Neuronal stem cell (in vitro differentiated cells): ENCODE measurements around the gene SELENOP.

Source experiments
- DNase-seq: peaks from one replicate; pipeline ENCODE4 v3.0.0-alpha.2; 2013; ENCODE audit warnings: low spot score
- H2AFZ ChIP-seq: one replicate; pipeline ENCODE4 v1.6.1; 2013; ENCODE audit warnings: mild to moderate bottlenecking, low read length, inconsistent platforms
- H2AK5ac ChIP-seq: 2 replicates; pipeline ENCODE4 v1.6.1; 2013; ENCODE audit warnings: low read depth, mild to moderate bottlenecking, inconsistent platforms, low read length, moderate library complexity, mixed read lengths
- H2BK120ac ChIP-seq: 2 replicates; pipeline ENCODE4 v1.6.1; 2013; ENCODE audit warnings: low read depth, mild to moderate bottlenecking, inconsistent platforms, low read length, moderate library complexity, mixed read lengths
- H2BK12ac ChIP-seq: one replicate; pipeline ENCODE4 v1.6.1; 2013; ENCODE audit warnings: low read length, inconsistent platforms
- H2BK15ac ChIP-seq: 2 replicates; pipeline ENCODE4 v1.6.1; 2013; ENCODE audit warnings: mild to moderate bottlenecking, low read length, inconsistent platforms, mixed read lengths
- H2BK5ac ChIP-seq: one replicate; pipeline ENCODE4 v1.6.1; 2013; ENCODE audit warnings: inconsistent platforms, mild to moderate bottlenecking, low read length, moderate library complexity
- H3K14ac ChIP-seq: one replicate; pipeline ENCODE4 v1.6.1; 2013; ENCODE audit warnings: low read length, inconsistent platforms
- H3K18ac ChIP-seq: 2 replicates; pipeline ENCODE4 v1.6.1; 2013; ENCODE audit warnings: low read length, inconsistent platforms
- H3K23ac ChIP-seq: 2 replicates; pipeline ENCODE4 v1.6.1; 2013; ENCODE audit warnings: low read depth, mild to moderate bottlenecking, mixed read lengths, low read length, inconsistent platforms; ENCODE audit not compliant: poor library complexity
- H3K27ac ChIP-seq: replicated peaks from 3 replicates; pipeline ENCODE4 v1.5.1; 2013; ENCODE audit warnings: low read length, inconsistent platforms
- H3K27me3 ChIP-seq, 3 experiments: 2 replicates each; pipeline ENCODE4 v1.6.1; 2013; ENCODE audit warnings: low read length in 3 of 3, mild to moderate bottlenecking in 2 of 3, inconsistent platforms in 1 of 3, low read depth in 1 of 3, mixed read lengths in 1 of 3, moderate library complexity in 1 of 3; ENCODE audit not compliant: control insufficient read depth in 3 of 3, insufficient read depth in 3 of 3
- H3K36me3 ChIP-seq, 2 donors: replicated peaks in 1 of 2; 2 replicates each; pipeline ENCODE4 v1.6.1; 2013; ENCODE audit warnings: low read length in 2 of 2; ENCODE audit not compliant: control insufficient read depth in 2 of 2, insufficient read depth in 2 of 2
- H3K4ac ChIP-seq: 2 replicates; pipeline ENCODE4 v1.6.1; 2013; ENCODE audit warnings: inconsistent platforms, mild to moderate bottlenecking, low read length, moderate library complexity
- H3K4me1 ChIP-seq, 2 donors: 1 replicate in 1 of 2; 2 replicates in 1 of 2; pipeline ENCODE4 v1.6.1; 2013; ENCODE audit warnings: low read length in 2 of 2, low read depth in 1 of 2; ENCODE audit not compliant: control insufficient read depth in 2 of 2, insufficient read depth in 1 of 2
- H3K4me2 ChIP-seq: one replicate; pipeline ENCODE4 v1.6.1; 2013; ENCODE audit warnings: mild to moderate bottlenecking, low read length, inconsistent platforms; ENCODE audit not compliant: insufficient read depth, poor library complexity, severe bottlenecking
- H3K4me3 ChIP-seq, 2 donors: 2 replicates each; pipeline ENCODE4 v1.5.1; 2013; ENCODE audit warnings: low read length in 2 of 2, mild to moderate bottlenecking in 2 of 2, inconsistent platforms in 1 of 2, moderate library complexity in 1 of 2
- H3K79me1 ChIP-seq: one replicate; pipeline ENCODE4 v1.6.1; 2013; ENCODE audit warnings: low read depth, mild to moderate bottlenecking, inconsistent platforms, low read length, moderate library complexity
- H3K9ac ChIP-seq: one replicate; pipeline ENCODE4 v1.6.1; 2013; ENCODE audit warnings: mild to moderate bottlenecking, low read depth, low read length, inconsistent platforms; ENCODE audit not compliant: poor library complexity
- H3K9me3 ChIP-seq, 2 donors: replicated peaks in 1 of 2; 2 replicates each; pipeline versions ENCODE3 to v1.6.1; 2013; ENCODE audit warnings: low read length in 2 of 2, mild to moderate bottlenecking in 2 of 2, inconsistent platforms in 1 of 2, low read depth in 1 of 2, mixed read lengths in 1 of 2, moderate library complexity in 1 of 2; ENCODE audit not compliant: control insufficient read depth in 2 of 2, insufficient read depth in 1 of 2
- H4K8ac ChIP-seq: one replicate; pipeline ENCODE4 v1.6.1; 2013; ENCODE audit warnings: low read depth, mild to moderate bottlenecking, inconsistent platforms, low read length, moderate library complexity
- H4K91ac ChIP-seq: one replicate; pipeline ENCODE4 v1.6.1; 2013; ENCODE audit warnings: low read length, low read depth, mild to moderate bottlenecking, inconsistent platforms; ENCODE audit not compliant: poor library complexity
- WGBS, 2 donors: extraction: QIAGEN DNeasy Blood & Tissue Kit; methylation state at CpG; one replicate each; pipeline ENCODE4 v1.1.7; 2013; ENCODE audit warnings: missing lambda C conversion rate in 2 of 2, mixed read lengths in 1 of 2; ENCODE audit not compliant: insufficient read length in 2 of 2, insufficient replicate concordance in 1 of 2; ENCODE audit errors: extremely low coverage in 2 of 2; 5-methylcytosine and 5-hydroxymethylcytosine counted together

SELENOP gene

DNA sequence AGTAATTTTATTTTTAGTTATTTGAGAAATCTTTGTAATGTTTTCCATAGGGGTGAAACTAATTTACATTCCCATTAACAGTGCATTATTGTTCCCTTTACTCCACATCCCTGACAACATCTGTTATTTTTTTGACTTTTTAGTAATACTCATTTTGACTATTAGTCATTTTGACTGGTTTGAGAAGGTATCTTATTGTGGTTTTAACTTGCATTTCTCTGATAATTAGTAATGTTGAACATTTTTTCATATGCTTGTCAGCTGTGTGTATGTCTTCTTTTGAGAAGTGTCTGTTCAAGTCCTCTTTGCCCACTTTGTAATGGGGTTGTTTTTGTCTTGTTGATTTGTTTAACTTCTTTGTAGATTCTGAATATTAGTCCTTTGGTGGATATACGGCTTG, 27.6 kb downstream of the SELENOP start:
- Histone ChIP-seq H3K4me3 (no peak overlapping the region), H3K79me1 (no peaks in the 10 kb centered on the region), H2BK12ac (no peak overlapping the region), H3K18ac (no peak overlapping the region), H3K4me2 (no peak overlapping the region), H3K9ac (no peak overlapping the region), H2AK5ac (no peak overlapping the region), H2AFZ (no peak overlapping the region), H2BK120ac (no peak overlapping the region), H3K4ac (no peak overlapping the region), H3K4me1 (no peaks in the 10 kb centered on the region), H3K23ac (no peak overlapping the region), H3K36me3 (peaks cover 0 to 2% of the 10 kb centered on the region in 2 donors), H3K9me3 (peaks cover 0 to 4% of the 10 kb centered on the region in 2 donors), H2BK15ac (no peak overlapping the region), H3K27me3 (no peaks in the 10 kb centered on the region), H3K14ac (no peak overlapping the region), H2BK5ac (no peak overlapping the region), H4K8ac (no peak overlapping the region), H4K91ac (no peak overlapping the region), H3K27ac (no peak overlapping the region)
- no CpG with 5 or more reads among the region's 1 CpG for whole genome bisulfite sequencing, 2 donors
- no peak for DNase-seq

- Histone ChIP-seq H2AFZ (no peak overlapping the region), H3K4me3 (no peak overlapping the region), H3K23ac (no peak overlapping the region), H2AK5ac (no peak overlapping the region), H2BK15ac (no peak overlapping the region), H3K9ac (no peak overlapping the region), H3K79me1 (no peaks in the 10 kb centered on the region), H2BK12ac (no peak overlapping the region), H2BK5ac (no peak overlapping the region), H3K14ac (no peak overlapping the region), H3K4ac (no peak overlapping the region), H2BK120ac (no peak overlapping the region), H3K36me3 (no peaks in the 10 kb centered on the region), H4K91ac (no peak overlapping the region), H3K4me1 (no peaks in the 10 kb centered on the region), H4K8ac (no peak overlapping the region), H3K27me3 (no peaks in the 10 kb centered on the region), H3K18ac (no peak overlapping the region), H3K27ac (no peak overlapping the region), H3K4me2 (no peak overlapping the region), H3K9me3 (no peaks in the 10 kb centered on the region)
- WGBS, 2 donors = no CpG with 5 or more reads among the region's 1 CpG
- DNase-seq = no peak
Measured at GRCh38 chr5:42781584-42781983, 30.1 kb downstream of the SELENOP start.

DNA sequence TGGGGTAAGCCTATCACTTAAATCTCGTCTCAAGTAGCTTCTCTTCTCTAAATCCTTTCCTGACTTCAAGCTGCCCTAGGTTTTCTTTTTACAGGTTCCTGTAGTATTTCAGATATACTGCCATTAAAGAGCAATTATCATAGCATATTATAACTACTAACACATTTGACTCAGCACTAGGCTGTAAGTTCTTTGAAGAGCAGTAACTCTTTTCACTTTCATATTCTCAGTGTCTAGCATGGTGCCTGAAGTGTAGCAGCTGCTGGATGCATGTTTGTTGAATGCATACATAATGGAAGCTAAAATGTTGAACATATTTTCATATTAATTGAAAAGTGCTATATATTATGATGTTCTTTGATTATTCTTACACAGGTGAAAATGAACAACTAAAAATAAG, 32.6 kb downstream of the SELENOP start:
- no peak overlapping the region for H3K14ac ChIP-seq
- H2BK12ac ChIP-seq = no peak overlapping the region
- no peak overlapping the region for H2BK5ac ChIP-seq
- no peaks in the 10 kb centered on the region for H3K9me3 ChIP-seq
- H3K36me3 ChIP-seq = no peaks in the 10 kb centered on the region
- H2BK15ac ChIP-seq = no peak overlapping the region
- H3K27ac ChIP-seq = no peak overlapping the region
- H4K91ac ChIP-seq = no peak overlapping the region
- no peaks in the 10 kb centered on the region for H3K79me1 ChIP-seq
- no peak overlapping the region for H3K18ac ChIP-seq
- no peak overlapping the region for H2AFZ ChIP-seq
- H4K8ac ChIP-seq = no peak overlapping the region
- H3K4ac ChIP-seq = no peak overlapping the region
- H3K4me2 ChIP-seq = no peak overlapping the region
- H3K4me3 ChIP-seq = no peak overlapping the region
- H3K4me1 ChIP-seq = no peaks in the 10 kb centered on the region
- DNase-seq = no peak
- WGBS, 2 donors = no CpG with 5 or more reads among the region's 1 CpG
- H2AK5ac ChIP-seq = no peak overlapping the region
- no peaks in the 10 kb centered on the region for H3K27me3 ChIP-seq
- no peak overlapping the region for H2BK120ac ChIP-seq
- H3K9ac ChIP-seq = no peak overlapping the region
- no peak overlapping the region for H3K23ac ChIP-seq

DNA sequence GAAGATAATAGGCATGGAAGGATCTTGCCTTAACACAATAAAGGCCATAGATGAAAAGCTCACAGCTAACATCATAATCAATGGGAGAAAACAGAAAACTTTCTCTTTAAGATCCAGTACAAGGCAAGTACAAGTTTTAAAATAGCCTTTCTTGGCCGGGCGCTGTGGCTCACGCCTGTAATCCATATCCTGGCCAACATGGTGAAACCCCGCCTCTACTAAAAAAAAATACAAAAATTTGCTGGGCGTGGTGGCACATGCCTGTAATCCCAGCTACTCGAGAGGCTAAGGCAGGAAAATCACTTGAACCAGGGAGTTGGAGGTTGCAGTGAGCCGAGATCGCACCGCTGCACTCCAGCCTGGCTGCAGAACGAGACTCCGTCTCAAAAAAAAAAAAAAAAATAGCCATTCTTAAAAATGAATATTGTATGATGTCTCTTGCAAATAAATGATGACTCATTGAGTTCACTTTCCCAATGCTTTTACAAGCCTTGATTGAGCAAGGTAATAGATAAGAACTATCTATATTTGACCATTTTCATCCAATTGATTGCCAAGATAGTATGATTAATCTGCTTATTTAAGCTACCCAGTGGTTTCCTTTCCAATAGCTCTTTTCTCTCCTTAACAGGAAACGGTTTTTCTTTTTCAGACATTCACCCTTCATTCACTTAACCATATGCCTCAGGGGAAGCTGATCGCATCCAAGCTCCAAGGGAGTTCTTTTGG, 39.3 kb downstream of the SELENOP start:
- Histone ChIP-seq H3K4ac (no peak overlapping the region), H2BK120ac (no peak overlapping the region), H3K4me2 (no peak overlapping the region), H3K27ac (no peak overlapping the region), H3K9ac (no peak overlapping the region), H3K79me1 (no peaks in the 10 kb centered on the region), H3K27me3 (no peaks in the 10 kb centered on the region), H3K36me3 (no peaks in the 10 kb centered on the region), H4K91ac (no peak overlapping the region), H2AFZ (no peak overlapping the region), H4K8ac (no peak overlapping the region), H2BK12ac (no peak overlapping the region), H2AK5ac (no peak overlapping the region), H3K4me1 (no peaks in the 10 kb centered on the region), H3K18ac (no peak overlapping the region), H2BK5ac (no peak overlapping the region), H3K23ac (no peak overlapping the region), H3K9me3 (no peaks in the 10 kb centered on the region), H3K4me3 (no peak overlapping the region), H3K14ac (no peak overlapping the region), H2BK15ac (no peak overlapping the region)
- no peak for DNase-seq
- WGBS, 2 donors = no CpG with 5 or more reads among the region's 13 CpGs
